Measurements from ENCODE around the gene MAGI2. TPM values are rescaled to one million over a fixed set of nuclear protein-coding genes. Genes with fewer than 3 reads are reported as not detected.
"Not testable (repeated sequence)": the region's sequence is repeated elsewhere in the genome, so short reads cannot be mapped to it uniquely, and the experiment has no call there.

Gene MAGI2
- polyA plus RNA-seq, 1 donor: 2.6 TPM

DNA sequence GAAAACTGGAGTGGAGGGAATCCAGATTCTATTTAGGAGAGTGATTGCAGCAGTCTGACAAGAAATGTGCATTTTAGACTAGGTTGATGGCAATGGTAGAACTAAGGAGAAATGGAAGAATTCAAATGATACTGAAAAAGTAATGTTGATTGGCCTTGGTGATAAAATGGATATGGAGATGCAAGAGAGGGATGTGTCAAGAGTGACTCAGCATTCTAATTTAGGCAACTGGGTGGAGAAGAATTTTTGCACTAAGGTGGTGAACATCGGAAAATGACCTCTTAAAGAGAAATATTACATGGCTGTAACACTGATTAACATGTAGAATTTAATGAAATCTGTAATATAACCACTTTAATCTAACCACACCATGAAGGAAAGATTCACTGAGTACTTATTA, 848.3 kb downstream of the MAGI2 start:
- H3K4me1 ChIP-seq (ENCODE audit: control insufficient read depth, insufficient read depth, low read length): no peaks in the 10 kb centered on the region
- H3K27me3 ChIP-seq (ENCODE audit: control insufficient read depth, insufficient read depth, low read length): no peaks in the 10 kb centered on the region
- no peak overlapping the region for H3K4me3 ChIP-seq (ENCODE audit: low read length)
- H3K36me3 ChIP-seq (ENCODE audit: control insufficient read depth, insufficient read depth, low read length): no peaks in the 10 kb centered on the region
- no peak overlapping the region for H3K27ac ChIP-seq (ENCODE audit: low read length)
- no peak for DNase-seq
- no peaks in the 10 kb centered on the region for H3K9me3 ChIP-seq (ENCODE audit: control insufficient read depth, low read depth, low read length)
- 100% methylated on average over 1 of the region's 1 CpG for WGBS (ENCODE audit: insufficient coverage, low lambda C conversion rate)

DNA sequence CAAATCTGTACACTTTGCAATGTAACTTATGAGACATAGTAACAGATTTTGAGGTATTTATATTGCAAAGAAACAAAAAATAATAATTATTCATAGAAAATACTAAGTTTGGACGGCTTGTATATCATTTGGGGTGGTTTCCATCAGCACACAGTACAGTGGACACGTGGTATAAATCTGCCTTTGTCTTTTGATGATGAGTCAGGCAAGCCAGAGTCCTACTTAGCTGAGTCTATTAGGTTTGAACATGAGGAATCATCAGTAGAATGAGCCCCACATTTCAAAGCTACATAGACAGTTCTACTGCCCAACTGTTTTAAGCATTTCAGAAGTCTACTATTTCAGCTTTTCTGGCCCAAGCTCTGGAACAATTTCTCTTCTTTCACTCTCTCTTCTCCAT, 851.7 kb downstream of the MAGI2 start:
- H3K9me3 ChIP-seq (ENCODE audit: control insufficient read depth, low read depth, low read length): no peaks in the 10 kb centered on the region
- no CpG with 5 or more reads among the region's 2 CpGs for WGBS (ENCODE audit: insufficient coverage, low lambda C conversion rate)

DNA sequence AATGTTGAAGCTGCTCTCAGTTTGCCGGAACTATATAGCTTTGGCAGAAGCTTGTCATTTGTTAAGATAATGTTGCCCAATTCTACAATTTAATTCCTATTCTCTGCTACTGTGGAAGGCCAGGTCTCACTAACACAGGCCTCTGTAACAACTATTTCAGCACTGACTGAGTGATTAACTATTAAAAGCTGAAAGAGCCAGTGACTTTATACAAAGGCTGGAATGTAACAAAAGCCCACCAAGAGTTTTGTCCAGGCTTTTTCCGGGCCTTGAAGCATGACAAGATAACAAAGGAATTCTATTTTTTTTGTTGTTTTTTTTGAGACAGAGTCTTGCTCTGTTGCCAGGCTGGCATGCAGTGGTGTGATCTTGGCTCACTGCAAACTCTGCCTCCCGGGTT, 859.3 kb downstream of the MAGI2 start:
- no peak for DNase-seq
- Histone ChIP-seq H3K27ac (ENCODE audit: low read length) (no peak overlapping the region), H3K27me3 (ENCODE audit: control insufficient read depth, insufficient read depth, low read length) (no peaks in the 10 kb centered on the region), H3K4me3 (ENCODE audit: low read length) (no peak overlapping the region), H3K9me3 (ENCODE audit: control insufficient read depth, low read depth, low read length) (no peaks in the 10 kb centered on the region), H3K36me3 (ENCODE audit: control insufficient read depth, insufficient read depth, low read length) (no peaks in the 10 kb centered on the region), H3K4me1 (ENCODE audit: control insufficient read depth, insufficient read depth, low read length) (no peaks in the 10 kb centered on the region)
- no CpG with 5 or more reads among the region's 3 CpGs for WGBS (ENCODE audit: insufficient coverage, low lambda C conversion rate)

More for the DNA sequence above, 851.7 kb downstream of the MAGI2 start:
- no peak for DNase-seq
- no peak overlapping the region for H3K27ac ChIP-seq (ENCODE audit: low read length)
- H3K4me1 ChIP-seq (ENCODE audit: control insufficient read depth, insufficient read depth, low read length): no peaks in the 10 kb centered on the region
- no peaks in the 10 kb centered on the region for H3K36me3 ChIP-seq (ENCODE audit: control insufficient read depth, insufficient read depth, low read length)
- H3K4me3 ChIP-seq (ENCODE audit: low read length): no peak overlapping the region
- no peaks in the 10 kb centered on the region for H3K27me3 ChIP-seq (ENCODE audit: control insufficient read depth, insufficient read depth, low read length)

DNA sequence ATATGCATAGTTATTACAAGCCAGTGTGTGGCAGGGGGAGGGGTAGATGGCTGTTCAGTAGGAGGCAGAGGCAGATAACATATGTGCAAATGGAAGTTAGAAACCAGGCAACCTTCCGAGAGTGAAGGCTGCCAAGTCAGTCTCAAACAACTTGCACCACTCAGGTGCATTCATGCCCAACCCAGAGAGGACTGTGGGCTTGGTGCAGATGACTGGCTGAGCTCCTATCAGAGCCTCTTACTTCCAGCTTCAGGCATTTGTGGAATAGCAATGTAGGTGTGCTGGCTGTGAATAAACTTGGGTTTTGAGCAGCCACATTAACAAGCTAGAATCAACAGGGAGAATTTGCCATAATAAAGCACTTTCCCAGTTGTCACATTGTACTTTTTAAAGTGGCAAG, 865.1 kb downstream of the MAGI2 start:
- DNase-seq: no peak
- H3K9me3 ChIP-seq (ENCODE audit: control insufficient read depth, low read depth, low read length): no peaks in the 10 kb centered on the region
- WGBS (ENCODE audit: insufficient coverage, low lambda C conversion rate): no CpG with 5 or more reads among the region's 1 CpG
- no peak overlapping the region for H3K27ac ChIP-seq (ENCODE audit: low read length)
- no peaks in the 10 kb centered on the region for H3K4me1 ChIP-seq (ENCODE audit: control insufficient read depth, insufficient read depth, low read length)
- no peak overlapping the region for H3K4me3 ChIP-seq (ENCODE audit: low read length)
- H3K36me3 ChIP-seq (ENCODE audit: control insufficient read depth, insufficient read depth, low read length): no peaks in the 10 kb centered on the region
- no peaks in the 10 kb centered on the region for H3K27me3 ChIP-seq (ENCODE audit: control insufficient read depth, insufficient read depth, low read length)

DNA sequence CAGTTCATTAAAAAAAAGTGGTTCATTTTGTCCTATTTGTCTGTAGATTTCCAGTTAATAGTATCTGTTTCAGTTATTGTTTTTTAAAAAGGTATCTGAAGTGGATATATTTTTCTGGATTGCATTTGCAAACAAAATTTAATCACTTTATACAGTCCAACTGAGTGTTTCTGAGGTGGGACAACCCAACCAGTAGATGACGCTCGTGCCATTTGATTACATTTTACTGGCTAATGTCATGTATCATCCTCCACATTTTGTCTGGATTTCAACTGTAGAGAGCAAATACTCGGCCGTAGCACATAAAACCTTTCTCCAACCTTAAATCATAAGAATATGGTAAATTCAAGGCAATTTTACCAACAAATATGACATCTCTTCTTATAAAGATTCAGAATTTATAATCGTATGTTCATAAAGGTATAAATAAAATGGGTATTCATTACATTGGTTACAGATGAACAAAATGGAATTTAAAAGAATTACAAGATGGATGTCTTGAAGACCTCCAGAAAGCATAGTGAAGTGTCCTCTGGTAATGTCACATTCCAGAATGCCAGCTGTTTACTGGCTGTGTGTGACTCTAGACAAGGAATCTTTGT, 865.9 kb downstream of the MAGI2 start:
- WGBS (ENCODE audit: insufficient coverage, low lambda C conversion rate): 78% methylated on average over 3 of the region's 5 CpGs

DNA sequence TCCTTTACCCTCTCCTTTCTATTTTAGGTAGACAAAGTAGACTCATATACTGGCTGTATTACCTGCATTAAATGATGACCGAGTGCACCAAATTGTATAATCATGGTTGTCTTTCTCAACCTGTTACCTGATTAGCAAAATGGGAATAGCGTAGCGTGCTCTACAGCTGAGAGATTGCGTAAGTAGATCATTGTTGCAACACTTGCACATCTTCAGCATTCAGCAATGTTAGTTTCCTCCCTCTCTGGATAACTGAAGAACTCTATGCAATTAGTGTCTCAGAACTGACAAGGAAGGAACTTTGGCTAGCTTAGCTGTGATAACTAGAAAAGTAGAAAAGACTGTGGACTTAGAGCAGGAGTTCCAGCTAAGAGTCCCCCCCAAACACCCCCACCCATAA, 867.5 kb downstream of the MAGI2 start:
- Histone ChIP-seq H3K4me3 (ENCODE audit: low read length) (no peak overlapping the region), H3K36me3 (ENCODE audit: control insufficient read depth, insufficient read depth, low read length) (no peaks in the 10 kb centered on the region), H3K27ac (ENCODE audit: low read length) (no peak overlapping the region), H3K4me1 (ENCODE audit: control insufficient read depth, insufficient read depth, low read length) (no peaks in the 10 kb centered on the region), H3K9me3 (ENCODE audit: control insufficient read depth, low read depth, low read length) (no peaks in the 10 kb centered on the region), H3K27me3 (ENCODE audit: control insufficient read depth, insufficient read depth, low read length) (no peaks in the 10 kb centered on the region)
- DNase-seq: no peak
- WGBS (ENCODE audit: insufficient coverage, low lambda C conversion rate): no CpG with 5 or more reads among the region's 4 CpGs

More for the DNA sequence above, 865.9 kb downstream of the MAGI2 start:
- Histone ChIP-seq H3K4me3 (ENCODE audit: low read length) (no peak overlapping the region), H3K9me3 (ENCODE audit: control insufficient read depth, low read depth, low read length) (no peaks in the 10 kb centered on the region), H3K36me3 (ENCODE audit: control insufficient read depth, insufficient read depth, low read length) (no peaks in the 10 kb centered on the region), H3K27me3 (ENCODE audit: control insufficient read depth, insufficient read depth, low read length) (no peaks in the 10 kb centered on the region), H3K27ac (ENCODE audit: low read length) (no peak overlapping the region), H3K4me1 (ENCODE audit: control insufficient read depth, insufficient read depth, low read length) (no peaks in the 10 kb centered on the region)
- no peak for DNase-seq

DNA sequence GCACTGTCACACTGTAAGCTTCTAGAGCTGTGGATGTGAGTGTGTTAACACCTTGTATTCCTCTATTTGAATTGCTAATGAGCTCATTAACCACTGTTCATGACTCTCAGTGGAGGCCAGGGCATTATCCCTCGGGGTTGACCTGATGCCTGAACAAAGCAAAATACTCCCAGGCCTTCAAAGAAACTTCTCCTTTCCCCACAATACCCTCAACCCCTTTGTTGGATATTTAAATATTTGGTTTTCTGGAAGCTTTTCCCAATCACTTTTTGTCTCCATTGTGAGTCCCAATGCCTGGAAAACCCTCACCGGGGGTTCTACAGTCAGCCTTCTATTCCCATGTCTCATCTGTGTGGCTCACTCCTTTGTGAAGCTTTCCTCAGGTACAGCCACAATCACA, 874.8 kb downstream of the MAGI2 start:
- no peaks in the 10 kb centered on the region for H3K27me3 ChIP-seq (ENCODE audit: control insufficient read depth, insufficient read depth, low read length)
- H3K9me3 ChIP-seq (ENCODE audit: control insufficient read depth, low read depth, low read length): no peaks in the 10 kb centered on the region
- WGBS (ENCODE audit: insufficient coverage, low lambda C conversion rate): 38% methylated on average over 2 of the region's 2 CpGs
- H3K27ac ChIP-seq (ENCODE audit: low read length): no peak overlapping the region
- no peak overlapping the region for H3K4me3 ChIP-seq (ENCODE audit: low read length)
- DNase-seq: no peak
- no peaks in the 10 kb centered on the region for H3K36me3 ChIP-seq (ENCODE audit: control insufficient read depth, insufficient read depth, low read length)
- H3K4me1 ChIP-seq (ENCODE audit: control insufficient read depth, insufficient read depth, low read length): no peaks in the 10 kb centered on the region

DNA sequence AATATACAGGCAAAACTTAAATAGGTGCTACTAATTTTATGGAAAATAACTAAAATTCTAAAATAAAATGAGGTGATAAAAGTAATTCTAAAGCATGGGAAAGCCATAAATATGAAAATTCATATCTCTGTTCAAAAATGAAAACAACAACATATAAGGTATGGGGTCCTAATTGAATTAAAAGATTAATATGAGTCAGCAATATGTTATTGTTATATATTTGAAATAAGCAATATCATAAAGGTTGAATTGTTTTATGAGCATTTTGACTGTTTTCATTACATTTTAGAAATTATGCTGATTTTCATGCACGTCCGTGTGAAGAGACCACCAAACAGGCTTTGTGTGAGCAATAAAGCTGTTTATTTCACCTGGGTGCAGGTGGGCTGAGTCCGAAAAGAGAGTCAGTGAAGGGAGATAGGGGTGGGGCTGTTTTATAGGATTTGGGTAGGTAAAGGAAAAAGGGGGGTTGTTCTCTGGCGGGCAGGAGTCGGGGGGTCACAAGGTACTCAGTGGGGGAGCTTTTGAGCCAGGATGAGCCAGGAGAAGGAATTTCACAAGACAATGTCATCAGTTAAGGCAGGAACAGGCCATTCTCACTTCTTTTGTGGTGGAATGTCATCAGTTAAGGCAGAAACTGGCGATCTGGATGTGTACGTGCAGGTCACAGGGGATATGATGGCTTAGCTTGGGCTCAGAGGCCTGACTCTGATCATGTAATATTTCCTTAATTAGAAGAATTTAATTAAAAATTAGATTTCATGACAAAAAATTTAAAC, 876.1 kb downstream of the MAGI2 start:
- WGBS (ENCODE audit: insufficient coverage, low lambda C conversion rate): no CpG with 5 or more reads among the region's 7 CpGs
- not testable (repeated sequence) for DNase-seq; H3K4me3 ChIP-seq (ENCODE audit: low read length); H3K9me3 ChIP-seq (ENCODE audit: control insufficient read depth, low read depth, low read length); H3K27me3 ChIP-seq (ENCODE audit: control insufficient read depth, insufficient read depth, low read length); H3K27ac ChIP-seq (ENCODE audit: low read length); H3K4me1 ChIP-seq (ENCODE audit: control insufficient read depth, insufficient read depth, low read length); H3K36me3 ChIP-seq (ENCODE audit: control insufficient read depth, insufficient read depth, low read length)

DNA sequence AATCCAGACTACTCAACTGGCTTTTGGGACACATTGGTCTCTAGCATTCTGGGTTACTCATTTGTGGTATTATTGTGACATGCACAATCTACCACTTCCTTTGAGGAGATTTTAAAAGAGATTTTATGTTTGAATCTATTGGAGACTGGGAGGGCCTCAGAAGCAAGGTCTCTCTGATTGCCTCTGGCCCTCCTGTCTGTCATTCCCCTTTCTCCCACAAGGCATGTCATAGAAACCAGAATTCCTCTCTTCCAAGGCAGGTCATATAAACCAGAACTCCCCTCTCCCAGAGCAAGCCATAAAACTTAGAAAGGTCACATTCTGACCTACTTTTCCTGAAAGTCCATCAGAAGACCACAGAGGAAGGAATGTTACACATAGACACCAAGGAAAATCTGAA, 877.2 kb downstream of the MAGI2 start:
- no peak for DNase-seq
- H3K9me3 ChIP-seq (ENCODE audit: control insufficient read depth, low read depth, low read length): no peaks in the 10 kb centered on the region
- no peak overlapping the region for H3K27ac ChIP-seq (ENCODE audit: low read length)
- no peaks in the 10 kb centered on the region for H3K36me3 ChIP-seq (ENCODE audit: control insufficient read depth, insufficient read depth, low read length)
- no peaks in the 10 kb centered on the region for H3K27me3 ChIP-seq (ENCODE audit: control insufficient read depth, insufficient read depth, low read length)
- no peak overlapping the region for H3K4me3 ChIP-seq (ENCODE audit: low read length)
- no peaks in the 10 kb centered on the region for H3K4me1 ChIP-seq (ENCODE audit: control insufficient read depth, insufficient read depth, low read length)

DNA sequence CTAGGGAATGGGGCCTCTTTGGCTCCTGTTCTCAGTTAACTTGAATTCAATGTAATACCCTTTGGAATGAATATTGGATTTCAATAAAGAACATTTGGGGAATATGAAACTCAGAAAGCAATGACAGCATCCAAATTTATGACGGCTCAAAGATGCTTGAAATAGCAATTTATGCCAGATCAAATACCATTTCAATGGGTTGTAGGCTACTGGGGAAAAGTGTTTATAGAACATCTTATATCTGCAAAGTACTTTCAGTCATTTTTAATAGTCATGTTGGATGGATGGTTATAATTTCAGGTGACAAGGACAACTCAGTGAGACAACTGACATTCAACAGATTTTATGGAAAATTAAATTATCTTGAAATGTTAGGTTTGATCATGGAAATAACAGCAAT, 882.2 kb downstream of the MAGI2 start:
- H3K4me3 ChIP-seq (ENCODE audit: low read length): no peak overlapping the region
- no peaks in the 10 kb centered on the region for H3K4me1 ChIP-seq (ENCODE audit: control insufficient read depth, insufficient read depth, low read length)
- no peaks in the 10 kb centered on the region for H3K27me3 ChIP-seq (ENCODE audit: control insufficient read depth, insufficient read depth, low read length)
- 43% methylated on average over 1 of the region's 1 CpG for WGBS (ENCODE audit: insufficient coverage, low lambda C conversion rate)
- H3K27ac ChIP-seq (ENCODE audit: low read length): no peak overlapping the region
- DNase-seq: no peak
- no peaks in the 10 kb centered on the region for H3K36me3 ChIP-seq (ENCODE audit: control insufficient read depth, insufficient read depth, low read length)
- H3K9me3 ChIP-seq (ENCODE audit: control insufficient read depth, low read depth, low read length): no peaks in the 10 kb centered on the region

DNA sequence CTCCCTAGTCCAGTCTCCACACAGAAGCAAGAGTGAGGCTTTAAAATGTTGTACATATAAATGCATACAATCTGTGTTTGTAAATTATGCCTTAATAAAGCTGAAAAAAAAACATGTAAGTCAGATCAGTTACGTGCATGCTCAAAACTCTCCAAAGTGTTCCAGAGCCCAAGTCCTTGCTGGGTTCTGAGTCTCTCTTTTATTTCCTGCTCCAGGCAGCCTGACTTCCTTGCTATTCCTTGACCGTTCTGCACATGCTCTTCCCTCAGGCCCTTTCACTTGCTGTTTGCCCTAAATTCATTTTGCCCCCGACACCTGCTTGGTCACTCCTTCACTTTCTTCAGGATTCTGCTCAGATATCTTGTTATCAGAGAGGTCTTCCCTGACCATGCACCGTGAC, 884.8 kb downstream of the MAGI2 start:
- no CpG with 5 or more reads among the region's 4 CpGs for WGBS (ENCODE audit: insufficient coverage, low lambda C conversion rate)
- H3K9me3 ChIP-seq (ENCODE audit: control insufficient read depth, low read depth, low read length): no peaks in the 10 kb centered on the region

More for the DNA sequence above, 884.8 kb downstream of the MAGI2 start:
- no peak for DNase-seq
- Histone ChIP-seq H3K27me3 (ENCODE audit: control insufficient read depth, insufficient read depth, low read length) (no peaks in the 10 kb centered on the region), H3K36me3 (ENCODE audit: control insufficient read depth, insufficient read depth, low read length) (no peaks in the 10 kb centered on the region), H3K4me1 (ENCODE audit: control insufficient read depth, insufficient read depth, low read length) (no peaks in the 10 kb centered on the region), H3K4me3 (ENCODE audit: low read length) (no peak overlapping the region), H3K27ac (ENCODE audit: low read length) (no peak overlapping the region)
